H1 (cell line): ENCODE data around the gene ATG9B. TPM values are rescaled to one million over a fixed set of nuclear protein-coding genes. Genes with fewer than 3 reads are reported as not detected.

Source experiments
- CTCF ChIA-PET: fragments of 300-600 bp; sonication (Branson Sonifier 250); formaldehyde crosslinking; loops from one replicate; lab custom pipeline; 2021; ENCODE audit not compliant: partially characterized antibody; lab: Charles Lee
- POLR2A ChIA-PET: fragments of 300-600 bp; sonication (Branson Sonifier 250); formaldehyde crosslinking; loops from one replicate; lab custom pipeline; 2021; ENCODE audit warnings: inconsistent platforms; ENCODE audit not compliant: partially characterized antibody; lab: Charles Lee
- DNase-seq, 2 experiments: peaks; one replicate each; pipeline versions ENCODE4 v3.0.0 to v3.0.0-alpha.2; 2010 to 2022; ENCODE audit warnings: low spot score in 2 of 2, low read depth in 1 of 2, mixed read lengths in 1 of 2
- FAIRE-seq: peaks from 2 replicates; lab custom pipeline; 2011; peaks lifted over from hg19 to GRCh38; lab: Jason Lieb, UNC
- H2AFZ ChIP-seq: 2 replicates; pipeline ENCODE4 v1.8.1; 2012; ENCODE audit warnings: low read length, inconsistent platforms
- H2AK5ac ChIP-seq: 2 replicates; pipeline ENCODE4 v1.6.1; 2013; ENCODE audit warnings: low read depth, low read length
- H2BK120ac ChIP-seq: replicated peaks from 2 replicates; pipeline ENCODE3; 2013; ENCODE audit warnings: low read depth, low read length, inconsistent platforms
- H2BK12ac ChIP-seq: 2 replicates; pipeline ENCODE4 v1.6.1; 2013; ENCODE audit warnings: low read depth, low read length
- H2BK15ac ChIP-seq: 2 replicates; pipeline ENCODE4 v1.6.1; 2013; ENCODE audit warnings: low read length
- H2BK20ac ChIP-seq: 2 replicates; pipeline ENCODE4 v1.6.1; 2013; ENCODE audit warnings: low read length
- H2BK5ac ChIP-seq: 2 replicates; pipeline ENCODE4 v1.6.1; 2013; ENCODE audit warnings: low read depth, low read length
- H3K14ac ChIP-seq: 2 replicates; pipeline ENCODE4 v1.6.1; 2013; ENCODE audit warnings: inconsistent platforms; ENCODE audit not compliant: insufficient read length
- H3K18ac ChIP-seq: 2 replicates; pipeline ENCODE4 v1.6.1; 2013; ENCODE audit warnings: low read length; ENCODE audit errors: extremely low read depth
- H3K23ac ChIP-seq: 2 replicates; pipeline ENCODE4 v1.6.1; 2013; ENCODE audit warnings: inconsistent platforms; ENCODE audit not compliant: insufficient read length
- H3K23me2 ChIP-seq: 2 replicates; pipeline ENCODE4 v1.6.1; 2013; ENCODE audit warnings: low read depth, low read length
- H3K27ac ChIP-seq: 2 replicates; pipeline ENCODE4 v1.6.1; 2011; ENCODE audit warnings: low read depth, low read length, inconsistent platforms
- H3K27me3 ChIP-seq, 4 experiments: replicated peaks in 1 of 4; 1 replicate in 1 of 4; 2 replicates in 3 of 4; pipeline versions ENCODE4 v1.6.1 to v1.8.1; 2011 to 2013; ENCODE audit warnings: low read length in 3 of 4, mild to moderate bottlenecking in 3 of 4, inconsistent platforms in 2 of 4, mixed read lengths in 2 of 4, moderate library complexity in 1 of 4; ENCODE audit not compliant: control insufficient read depth in 3 of 4, insufficient read depth in 3 of 4; ENCODE audit errors: extremely low read depth in 1 of 4
- H3K36me3 ChIP-seq, 4 experiments: 2 replicates each; pipeline versions ENCODE4 v1.6.1 to v1.8.1; 2011 to 2013; ENCODE audit warnings: mild to moderate bottlenecking in 4 of 4, low read length in 3 of 4, moderate library complexity in 2 of 4, control low read depth in 1 of 4, inconsistent platforms in 1 of 4; ENCODE audit not compliant: insufficient read depth in 4 of 4, control insufficient read depth in 2 of 4
- H3K4ac ChIP-seq: replicated peaks from 2 replicates; pipeline ENCODE3; 2013; ENCODE audit warnings: low read length, low read depth, mixed read lengths, inconsistent platforms; ENCODE audit not compliant: insufficient read length
- H3K4me1 ChIP-seq, 4 experiments: replicated peaks in 1 of 4; 1 replicate in 1 of 4; 2 replicates in 3 of 4; pipeline versions ENCODE4 v1.6.1 to v1.8.1; 2011 to 2013; ENCODE audit warnings: low read length in 3 of 4, inconsistent platforms in 2 of 4, mixed read lengths in 1 of 4; ENCODE audit not compliant: insufficient read depth in 4 of 4, control insufficient read depth in 3 of 4
- H3K4me2 ChIP-seq, 2 experiments: 2 replicates each; pipeline versions ENCODE4 v1.6.1 to v1.8.1; 2011 to 2013; ENCODE audit warnings: low read depth in 2 of 2, low read length in 2 of 2, control low read depth in 1 of 2, inconsistent platforms in 1 of 2, mild to moderate bottlenecking in 1 of 2; ENCODE audit not compliant: insufficient read depth in 1 of 2
- H3K4me3 ChIP-seq, 4 experiments: fragments of 200-600, 300-600 bp in 1 of 4; sonication (generic), shearing (Covaris generic), sonication (Bioruptor Twin) in 1 of 4; 2 replicates each; pipeline versions ENCODE4 v1.5.1 to v1.8.1; 2011 to 2016; ENCODE audit warnings: low read length in 4 of 4, low read depth in 3 of 4, control low read depth in 2 of 4, inconsistent platforms in 2 of 4, mild to moderate bottlenecking in 2 of 4, mixed read lengths in 1 of 4, moderate library complexity in 1 of 4; ENCODE audit not compliant: insufficient read depth in 2 of 4; ENCODE audit errors: extremely low read depth in 1 of 4
- H3K56ac ChIP-seq: replicated peaks from 2 replicates; pipeline ENCODE3; 2013; ENCODE audit warnings: low read depth, mild to moderate bottlenecking, mixed read lengths, low read length, inconsistent platforms; ENCODE audit not compliant: insufficient read length
- H3K79me1 ChIP-seq: 2 replicates; pipeline ENCODE4 v1.6.1; 2013; ENCODE audit warnings: low read depth, low read length, control low read depth
- H3K79me2 ChIP-seq, 2 experiments: 2 replicates each; pipeline versions ENCODE4 v1.6.1 to v1.8.1; 2012 to 2013; ENCODE audit warnings: low read length in 2 of 2, mild to moderate bottlenecking in 2 of 2, inconsistent platforms in 1 of 2; ENCODE audit not compliant: insufficient read depth in 2 of 2, control insufficient read depth in 1 of 2
- H3K9ac ChIP-seq, 4 experiments: replicated peaks in 1 of 4; 1 replicate in 1 of 4; 2 replicates in 3 of 4; pipeline versions ENCODE4 v1.6.1 to v1.8.1; 2011 to 2013; ENCODE audit warnings: low read depth in 3 of 4, low read length in 3 of 4, control low read depth in 2 of 4, mild to moderate bottlenecking in 2 of 4, moderate library complexity in 2 of 4, inconsistent platforms in 1 of 4; ENCODE audit errors: extremely low read depth in 1 of 4
- H3K9me3 ChIP-seq, 2 experiments: 2 replicates each; pipeline versions ENCODE4 v1.6.1 to v1.8.1; 2012 to 2013; ENCODE audit warnings: mild to moderate bottlenecking in 2 of 2, moderate library complexity in 2 of 2, control low read depth in 1 of 2, inconsistent platforms in 1 of 2, low read depth in 1 of 2, low read length in 1 of 2, mixed read lengths in 1 of 2; ENCODE audit not compliant: insufficient read depth in 2 of 2
- H4K20me1 ChIP-seq, 2 experiments: replicated peaks in 1 of 2; 2 replicates each; pipeline versions ENCODE3 to v1.8.1; 2011 to 2013; ENCODE audit warnings: inconsistent platforms in 2 of 2, low read length in 2 of 2, mild to moderate bottlenecking in 1 of 2; ENCODE audit not compliant: insufficient read depth in 2 of 2, control insufficient read depth in 1 of 2
- H4K5ac ChIP-seq: 2 replicates; pipeline ENCODE4 v1.6.1; 2013; ENCODE audit warnings: low read length, low read depth, mixed read lengths, inconsistent platforms; ENCODE audit not compliant: insufficient read length
- H4K8ac ChIP-seq: 2 replicates; pipeline ENCODE4 v1.8.0; 2013; ENCODE audit warnings: mild to moderate bottlenecking, moderate library complexity, low read length, inconsistent platforms; ENCODE audit not compliant: insufficient read depth; ENCODE audit errors: extremely low read depth
- H4K91ac ChIP-seq: replicated peaks from 2 replicates; pipeline ENCODE3; 2013; ENCODE audit warnings: low read length, mixed read lengths, inconsistent platforms; ENCODE audit not compliant: insufficient read length
- WGBS, 2 experiments: shearing (Covaris generic) in 1 of 2; methylation state at CpG; one replicate each; pipeline versions ENCODE4 v1.1.6 to v1.1.7; 2013 to 2015; ENCODE audit warnings: low lambda C conversion rate in 2 of 2, mixed read lengths in 2 of 2, inconsistent platforms in 1 of 2, low coverage in 1 of 2, missing lambda C conversion rate in 1 of 2; ENCODE audit not compliant: insufficient replicate concordance in 2 of 2, insufficient coverage in 1 of 2, insufficient read length in 1 of 2; ENCODE audit errors: extremely low coverage in 1 of 2, missing lambda C conversion rate in 1 of 2; 5-methylcytosine and 5-hydroxymethylcytosine counted together
- polyA plus RNA-seq, 7 experiments: library from polyadenylated mRNA; depleted of rRNA in 3 of 7; stranded (reverse) in 5 of 7; unstranded in 2 of 7; fragments of >200 nt in 5 of 7; fragments of 200-250 nt in 2 of 7; gene quantifications; 1 replicate in 5 of 7; 2 replicates in 1 of 7; 4 replicates in 1 of 7; pipeline versions ENCODE4 v1.2.1 to v1.2.3, GENCODE V29; 2011 to 2013; ENCODE audit warnings: missing spikeins in 2 of 7, mixed read lengths in 2 of 7
- total RNA-seq: library from RNA; stranded (reverse); fragmentation: NEBNext Ultra II Directional; extraction: Animal tissue kit (Norgen Biotek cat#: 25700); gene quantifications from 2 replicates; pipeline ENCODE4 v1.2.1, GENCODE V29; 2021

Gene ATG9B
- total and polyA plus RNA-seq, 2 of the 8 experiments (the other 6 are each of a cell fraction or from before 2014, with no cell fraction given), result 1.4 to 2.3 TPM

- DNase-seq, result peak in 1 of 2 experiments; percentile 63
- H3K14ac ChIP-seq, result no peak overlapping the region
- peaks cover 5 to 11% of the 10 kb centered on the region in 2 experiments for H4K20me1 ChIP-seq
- H3K23ac ChIP-seq, result no peak overlapping the region
- FAIRE-seq, result no peak
- ChIA-PET POLR2A (interaction anchor here (0.7 to 7.9 kb wide), 16 partner anchors 10 to 191 kb away, joined by 3 to 77 read pairs (median 6); partner anchors contain the start of genes ABCB8, AGAP3 and FASTK), CTCF (interaction anchor here (0.8 to 9.7 kb wide), 15 partner anchors 11 to 87 kb away, joined by 3 to 88 read pairs (median 5); partner anchors contain the start of genes ABCB8 and AGAP3)
- peak overlapping the region; percentile 52 for H3K18ac ChIP-seq
- no peak overlapping the region; the same call in 1 of the 2 replicates for H4K8ac ChIP-seq
- no peak overlapping the region for H4K5ac ChIP-seq
- H2BK20ac ChIP-seq, result no peak overlapping the region
- H3K23me2 ChIP-seq, result peaks cover 33% of the 10 kb centered on the region
- H4K91ac ChIP-seq, result peak overlapping the region; percentile 34
- H3K27me3 ChIP-seq, result peaks cover 0 to 7% (median 2%) of the 10 kb centered on the region in 4 experiments; a peak in 4 of 7 replicates
- no peaks in the 10 kb centered on the region for H3K9me3 ChIP-seq
- H3K4me3 ChIP-seq, result peak overlapping the region; percentile 19 to 91 (median 74); a peak in 6 of 8 replicates
- peak overlapping the region; percentile 82; the same call in 1 of the 2 replicates for H2BK5ac ChIP-seq
- peaks cover 0 to 18% (median 9%) of the 10 kb centered on the region in 4 experiments; a peak in 6 of 8 replicates for H3K36me3 ChIP-seq
- peaks cover 9 to 40% (median 32%) of the 10 kb centered on the region in 4 experiments for H3K4me1 ChIP-seq
- H2BK12ac ChIP-seq, result peak overlapping the region; percentile 75; the same call in 1 of the 2 replicates
- H3K27ac ChIP-seq, result no peak overlapping the region
- H3K4me2 ChIP-seq, result peak overlapping the region; percentile 86 to 99
- peaks cover 6% of the 10 kb centered on the region; the same call in 1 of the 2 replicates for H3K79me1 ChIP-seq
- H3K9ac ChIP-seq, result peak overlapping the region in 2 of 4 experiments; percentile 25 to 38; a peak in 1 of 7 replicates
- H2AFZ ChIP-seq, result no peak overlapping the region
- H2BK120ac ChIP-seq, result no peak overlapping the region
- peak overlapping the region; percentile 48; the same call in 1 of the 2 replicates for H2BK15ac ChIP-seq
- peaks cover 0 to 8% of the 10 kb centered on the region in 2 experiments; a peak in 1 of 4 replicates for H3K79me2 ChIP-seq
- WGBS, 2 experiments, result 43% methylated on average over 29 of the region's 33 CpGs; no CpG with 5 or more reads in 1 of the 2 experiments
- H2AK5ac ChIP-seq, result peak overlapping the region; percentile 93; the same call in 1 of the 2 replicates
- H3K4ac ChIP-seq, result peak overlapping the region; percentile 36
- no peak overlapping the region for H3K56ac ChIP-seq
Observed at GRCh38 chr7:151061213-151062110, 37.2 kb upstream of the ATG9B start.
